Keratinocyte (primary cell): ENCODE measurements around the gene MEGF8. TPM values are rescaled to one million over a fixed set of nuclear protein-coding genes. Genes with fewer than 3 reads are reported as not detected.

ENCODE experiments used
- DNase-seq: peaks from one replicate; pipeline ENCODE4 v3.0.0-alpha.2; 2011; ENCODE audit warnings: low read depth, missing footprints, low spot score
- FAIRE-seq: peaks from 2 replicates; lab custom pipeline; 2011; peaks lifted over from hg19 to GRCh38; lab: Jason Lieb, UNC
- H2AFZ ChIP-seq: 2 replicates; pipeline ENCODE4 v1.6.0; 2012; ENCODE audit warnings: low read length, control low read depth, inconsistent platforms; ENCODE audit not compliant: control insufficient read depth
- H3K27ac ChIP-seq: 2 replicates; pipeline ENCODE4 v1.5.1; 2011; ENCODE audit warnings: low read length; ENCODE audit not compliant: control insufficient read depth, insufficient read depth
- H3K27me3 ChIP-seq: 3 replicates; pipeline ENCODE4 v1.6.0; 2011; ENCODE audit warnings: low read length; ENCODE audit not compliant: control insufficient read depth, insufficient read depth; ENCODE audit errors: extremely low read depth
- H3K36me3 ChIP-seq, 2 experiments: 2 replicates in 1 of 2; 3 replicates in 1 of 2; pipeline ENCODE4 v1.5.1; 2011; ENCODE audit warnings: low read length in 2 of 2, mild to moderate bottlenecking in 1 of 2; ENCODE audit not compliant: control insufficient read depth in 2 of 2, insufficient read depth in 2 of 2; ENCODE audit errors: extremely low read depth in 1 of 2
- H3K4me1 ChIP-seq: 3 replicates; pipeline ENCODE4 v1.5.1; 2011; ENCODE audit warnings: low read length; ENCODE audit not compliant: control insufficient read depth, insufficient read depth; ENCODE audit errors: extremely low read depth
- H3K4me2 ChIP-seq: 3 replicates; pipeline ENCODE4 v1.6.0; 2011; ENCODE audit warnings: low read depth, low read length; ENCODE audit not compliant: control insufficient read depth, insufficient read depth; ENCODE audit errors: extremely low read depth
- H3K4me3 ChIP-seq, 3 experiments: fragments of 200-600 bp in 1 of 3; sonication (generic) in 1 of 3; 2 replicates in 2 of 3; 3 replicates in 1 of 3; pipeline ENCODE4 v1.5.1; 2011 to 2016; ENCODE audit warnings: low read length in 3 of 3, mild to moderate bottlenecking in 3 of 3, control low read depth in 2 of 3, inconsistent platforms in 1 of 3, low read depth in 1 of 3, mixed read lengths in 1 of 3, mixed run types in 1 of 3, moderate library complexity in 1 of 3; ENCODE audit not compliant: control insufficient read depth in 2 of 3, insufficient read depth in 2 of 3; ENCODE audit errors: extremely low read depth in 1 of 3
- H3K79me2 ChIP-seq: 2 replicates; pipeline ENCODE4 v1.6.0; 2012; ENCODE audit warnings: low read length; ENCODE audit not compliant: control insufficient read depth, insufficient read depth
- H3K9ac ChIP-seq: 3 replicates; pipeline ENCODE4 v1.6.0; 2011; ENCODE audit warnings: low read length; ENCODE audit not compliant: control insufficient read depth, insufficient read depth; ENCODE audit errors: extremely low read depth
- H3K9me1 ChIP-seq: 3 replicates; pipeline ENCODE4 v1.6.0; 2011; ENCODE audit warnings: low read length; ENCODE audit not compliant: control insufficient read depth, insufficient read depth; ENCODE audit errors: extremely low read depth
- H3K9me3 ChIP-seq: 2 replicates; pipeline ENCODE4 v1.5.1; 2012; ENCODE audit warnings: low read depth, low read length; ENCODE audit not compliant: control insufficient read depth
- H4K20me1 ChIP-seq: 3 replicates; pipeline ENCODE4 v1.6.0; 2011; ENCODE audit warnings: low read length; ENCODE audit not compliant: control insufficient read depth, insufficient read depth; ENCODE audit errors: extremely low read depth
- CTCF ChIP-seq, 3 experiments: IDR thresholded peaks in 1 of 3; conservative IDR thresholded peaks in 1 of 3; optimal IDR thresholded peaks in 1 of 3; 2 replicates in 2 of 3; 3 replicates in 1 of 3; pipeline versions ENCODE3 to v1.5.1; 2011; ENCODE audit warnings: low read length in 3 of 3, mild to moderate bottlenecking in 3 of 3, moderate library complexity in 2 of 3, control low read depth in 1 of 3, inconsistent platforms in 1 of 3; ENCODE audit not compliant: insufficient read depth in 2 of 3; ENCODE audit errors: extremely low read depth in 1 of 3
- EZH2 ChIP-seq: IDR thresholded peaks from one replicate; pipeline ENCODE4 v1.6.1; 2012; ENCODE audit warnings: inconsistent platforms, mild to moderate bottlenecking, low read length, moderate library complexity
- dilution Hi-C: fragments of 300-500 bp; cut with MboI; formaldehyde crosslinking; loops from one replicate; pipeline ENCODE4 v1.7.0; 2020; ENCODE audit warnings: low sequenced_read_pairs; ENCODE audit not compliant: extremely low pct_ligation_motif_present
- polyA plus RNA-seq, 5 experiments: library from polyadenylated mRNA; depleted of rRNA in 3 of 5; stranded (reverse) in 3 of 5; stranded (forward) in 1 of 5; unstranded in 1 of 5; fragments of >200 nt; gene quantifications; 1 replicate in 1 of 5; 2 replicates in 3 of 5; 3 replicates in 1 of 5; pipeline versions ENCODE4 v1.2.1 to v1.2.3, GENCODE V29; 2011 to 2012; ENCODE audit warnings: missing spikeins in 2 of 5, low read depth in 1 of 5, low replicate concordance in 1 of 5

Gene MEGF8
- polyA plus RNA-seq, 1 donor (not counting 4 experiments of a cell fraction or from before 2014, with no cell fraction given): 4.1 TPM

- Histone ChIP-seq H3K9ac (no peak overlapping the region), H3K4me1 (peaks cover 33% of the 10 kb centered on the region), H3K27me3 (no peaks in the 10 kb centered on the region), H2AFZ (no peak overlapping the region), H3K79me2 (peaks cover 21% of the 10 kb centered on the region), H3K9me1 (no peaks in the 10 kb centered on the region), H3K27ac (no peak overlapping the region), H3K4me3 (no peak overlapping the region), H4K20me1 (no peaks in the 10 kb centered on the region), H3K4me2 (no peak overlapping the region), H3K9me3 (no peaks in the 10 kb centered on the region), H3K36me3 (peaks cover 33 to 43% of the 10 kb centered on the region in 2 experiments)
- FAIRE-seq (no peak), DNase-seq (no peak)
- dilution Hi-C loops: no loop called here
- no peak for TF ChIP-seq CTCF (optimal IDR thresholded peaks at IDR 0.05 in 1 of 3, IDR thresholded peaks at IDR 0.05 in 1 of 3, conservative IDR thresholded peaks at IDR 0.05 in 1 of 3; ENCODE audit: extremely low read depth in 1 of 3, insufficient read depth in 2 of 3, low read length in 3 of 3)
- TF ChIP-seq EZH2: no peak
Observed at GRCh38 chr19:42287827-42288107, 37.7 kb upstream of the MEGF8 start.

- H4K20me1 ChIP-seq: no peaks in the 10 kb centered on the region
- FAIRE-seq: no peak
- H3K36me3 ChIP-seq: peaks cover 39 to 43% of the 10 kb centered on the region in 2 experiments
Observed at GRCh38 chr19:42288387-42288786, 37.0 kb upstream of the MEGF8 start.

More at GRCh38 chr19:42288387-42288786, 37.0 kb upstream of the MEGF8 start:
- no peaks in the 10 kb centered on the region for H3K9me1 ChIP-seq
- dilution Hi-C loops: no loop called here
- peaks cover 27% of the 10 kb centered on the region for H3K4me1 ChIP-seq
- no peak overlapping the region for H2AFZ ChIP-seq
- no peak overlapping the region for H3K27ac ChIP-seq
- H3K4me3 ChIP-seq: no peak overlapping the region
- no peak overlapping the region for H3K9ac ChIP-seq
- peaks cover 21% of the 10 kb centered on the region for H3K79me2 ChIP-seq
- DNase-seq: no peak
- no peaks in the 10 kb centered on the region for H3K9me3 ChIP-seq
- no peak overlapping the region for H3K4me2 ChIP-seq
- no peaks in the 10 kb centered on the region for H3K27me3 ChIP-seq
- no peak for TF ChIP-seq CTCF (optimal IDR thresholded peaks at IDR 0.05 in 1 of 3, IDR thresholded peaks at IDR 0.05 in 1 of 3, conservative IDR thresholded peaks at IDR 0.05 in 1 of 3; ENCODE audit: extremely low read depth in 1 of 3, insufficient read depth in 2 of 3, low read length in 3 of 3)
- TF ChIP-seq EZH2: no peak
